GM18505 (cell line): Measurements from ENCODE around the gene CYP4F12.
"Not testable (repeated sequence)": the region's sequence is repeated elsewhere in the genome, so short reads cannot be mapped to it uniquely, and the experiment has no call there.

ENCODE experiments used
- ATAC-seq: cut with Tn5 transposase; IDR thresholded peaks from one replicate; pipeline ENCODE4 v1.9.1; 2021; ENCODE audit not compliant: unreplicated experiment
- POLR2A ChIP-seq: IDR thresholded peaks from 4 replicates; pipeline ENCODE4 v1.6.1; 2011; ENCODE audit warnings: borderline replicate concordance; ENCODE audit not compliant: insufficient read depth, insufficient read length; ENCODE audit errors: extremely low read depth

The CYP4F12 gene

DNA sequence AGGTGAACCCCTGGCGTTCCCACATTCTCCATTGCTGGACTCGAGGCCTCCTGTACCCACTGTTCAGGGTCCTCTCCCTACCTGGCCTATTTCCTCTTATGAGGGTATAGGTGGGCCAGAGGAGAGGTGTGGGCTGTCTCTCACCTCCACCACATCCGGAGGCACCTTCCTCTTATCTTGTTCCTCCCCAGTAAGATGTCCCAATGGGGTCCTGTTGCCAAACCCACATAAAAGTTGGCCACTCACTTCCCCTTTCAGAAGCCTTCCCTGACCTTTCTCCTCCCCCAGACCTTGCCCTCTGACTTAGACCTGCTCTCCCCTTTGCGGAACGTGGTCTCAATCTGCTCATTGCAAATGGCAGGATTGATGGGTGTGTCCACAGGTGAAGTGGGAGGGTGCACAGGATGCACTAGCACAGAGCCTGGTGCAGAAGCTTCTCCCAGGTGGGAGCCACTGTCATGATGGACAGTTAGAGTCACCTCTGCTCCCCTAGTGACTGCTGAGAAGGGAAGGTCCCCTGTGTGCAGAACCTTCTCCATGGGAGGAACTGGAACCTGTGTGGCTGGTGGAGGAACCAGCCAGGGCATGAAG, 30.9 kb upstream of the CYP4F12 start:
- no peak for TF ChIP-seq POLR2A
- no peak for ATAC-seq

DNA sequence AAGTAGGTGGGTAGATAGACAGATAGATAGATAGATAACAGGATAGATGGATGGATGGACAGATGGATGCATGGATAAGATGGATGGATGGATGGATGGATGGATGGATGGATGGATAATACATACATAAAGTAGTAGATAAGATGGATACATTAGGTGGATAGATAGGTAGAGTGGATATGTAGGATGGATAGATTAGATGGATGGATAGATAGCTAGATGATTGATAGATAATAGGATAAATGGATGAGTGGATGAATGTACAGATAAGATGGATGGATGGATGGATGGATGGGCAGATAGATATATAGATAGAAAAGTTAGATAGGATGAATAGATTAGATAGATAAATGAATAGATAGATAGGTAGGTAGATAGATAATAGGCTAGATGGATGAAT, 30.1 kb upstream of the CYP4F12 start:
- no peak for ATAC-seq
- TF ChIP-seq POLR2A: no peak

DNA sequence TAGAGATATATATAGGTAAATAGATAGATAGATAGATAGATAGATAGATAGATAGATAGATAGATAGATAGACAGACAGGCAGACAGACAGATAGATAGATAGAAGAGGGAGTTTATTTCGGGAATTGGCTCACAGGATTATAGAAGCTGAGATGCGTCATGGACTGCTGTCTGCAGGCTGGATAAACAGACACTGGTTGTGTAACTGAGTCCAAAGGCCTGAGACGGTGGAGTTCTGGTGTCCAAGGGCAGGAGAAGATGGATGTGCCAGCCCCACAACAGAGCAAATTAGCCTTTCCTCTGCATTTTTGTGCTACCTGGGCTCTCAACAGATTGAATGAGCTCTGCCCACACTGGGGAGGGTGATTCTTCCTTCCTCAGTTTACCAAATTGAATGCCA, 29.5 kb upstream of the CYP4F12 start:
- no peak for ATAC-seq
- no peak for TF ChIP-seq POLR2A

DNA sequence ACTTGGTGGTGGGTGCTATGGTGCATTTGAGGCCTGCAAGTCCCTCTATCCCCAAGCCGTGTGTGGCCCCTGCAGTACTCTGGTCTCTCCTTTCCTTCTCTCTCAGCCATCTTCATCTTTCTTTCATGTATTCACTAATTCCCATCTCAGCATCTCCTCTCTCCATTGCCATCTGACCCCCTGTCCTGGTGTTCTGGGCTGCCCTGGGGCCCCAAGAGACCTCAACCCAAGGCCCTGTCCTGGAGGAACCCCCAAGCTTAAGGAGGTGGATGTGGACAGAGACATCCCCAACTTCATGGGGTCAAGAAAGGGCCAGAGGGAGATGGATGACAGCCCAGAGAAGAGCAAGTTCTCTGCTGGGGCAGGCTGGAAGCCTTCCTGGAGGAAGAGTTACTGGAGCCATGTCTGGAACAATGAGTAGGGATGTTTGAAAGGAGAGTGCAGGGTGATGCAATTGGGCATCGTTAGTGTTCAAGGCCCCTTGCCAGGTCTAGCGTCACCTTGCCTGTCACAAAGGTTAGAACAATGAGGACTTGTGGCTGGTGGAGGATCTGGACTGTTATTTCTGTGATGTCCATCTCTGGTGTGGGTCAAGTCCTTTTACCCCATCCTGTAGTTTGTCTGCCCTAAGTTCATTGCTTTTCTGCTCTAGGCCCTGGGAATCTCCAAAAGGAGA, 28.7 kb upstream of the CYP4F12 start:
- TF ChIP-seq POLR2A: no peak

DNA sequence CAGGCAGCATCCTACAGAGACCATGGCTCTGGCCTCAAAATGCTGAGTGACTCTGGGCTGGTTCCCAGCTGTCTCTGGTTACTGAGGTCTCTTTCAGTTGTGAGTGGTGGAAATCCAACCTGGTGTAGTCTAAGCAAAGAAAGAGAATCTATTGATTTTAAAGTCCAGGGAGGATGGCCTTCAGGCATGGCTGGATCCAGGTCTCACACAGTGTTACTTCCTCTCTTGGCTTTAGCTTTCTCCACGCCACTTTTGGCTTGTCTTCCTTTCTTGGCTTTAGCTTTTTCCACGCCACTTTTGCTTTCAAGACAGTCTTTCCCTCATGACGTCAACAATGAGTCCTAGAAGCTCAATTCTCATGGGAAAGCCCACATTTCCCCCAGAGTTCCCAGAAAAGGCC, 28.1 kb upstream of the CYP4F12 start:
- TF ChIP-seq POLR2A: no peak
- ATAC-seq: no peak

More for the DNA sequence above, 28.7 kb upstream of the CYP4F12 start:
- no peak for ATAC-seq

DNA sequence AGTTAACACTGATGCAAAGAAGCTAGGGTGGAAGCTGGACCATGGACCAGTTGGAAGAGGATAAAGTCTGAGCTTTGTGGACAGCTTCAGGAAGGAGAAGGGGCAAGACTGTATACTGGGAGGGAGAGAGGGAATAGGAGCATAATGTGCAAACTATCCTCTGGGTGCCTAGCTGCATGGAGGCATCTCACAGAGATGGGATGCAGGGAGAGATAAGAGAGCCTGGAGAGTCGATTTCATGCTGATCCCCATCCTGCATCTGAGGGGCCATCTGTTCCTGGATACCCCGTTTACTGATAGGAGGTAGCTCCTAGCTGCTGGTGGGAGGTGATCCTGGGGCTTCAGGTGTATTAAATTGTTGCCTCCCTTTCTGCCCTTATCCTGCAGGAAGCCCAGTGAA, 23.4 kb upstream of the CYP4F12 start:
- ATAC-seq: no peak
- no peak for TF ChIP-seq POLR2A

DNA sequence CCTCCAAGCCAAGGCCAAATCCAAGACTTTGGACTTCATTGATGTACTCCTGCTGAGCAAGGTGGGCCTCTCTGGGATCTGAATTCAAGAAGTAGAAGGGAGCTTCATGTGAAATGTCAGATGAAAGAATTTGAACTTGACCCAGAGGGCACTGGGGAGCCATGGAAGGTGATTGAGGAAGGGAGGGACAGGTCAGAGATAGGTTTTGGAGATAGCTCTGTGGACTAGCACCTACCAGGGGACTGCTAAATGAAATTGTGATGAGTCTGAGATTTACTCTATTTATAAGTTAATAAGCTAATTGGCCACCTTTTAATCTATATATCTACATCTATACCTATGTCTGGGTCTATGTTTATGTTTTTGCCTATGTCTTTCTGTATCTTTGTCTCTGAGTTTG, 22.8 kb upstream of the CYP4F12 start:
- not testable (repeated sequence) for ATAC-seq

DNA sequence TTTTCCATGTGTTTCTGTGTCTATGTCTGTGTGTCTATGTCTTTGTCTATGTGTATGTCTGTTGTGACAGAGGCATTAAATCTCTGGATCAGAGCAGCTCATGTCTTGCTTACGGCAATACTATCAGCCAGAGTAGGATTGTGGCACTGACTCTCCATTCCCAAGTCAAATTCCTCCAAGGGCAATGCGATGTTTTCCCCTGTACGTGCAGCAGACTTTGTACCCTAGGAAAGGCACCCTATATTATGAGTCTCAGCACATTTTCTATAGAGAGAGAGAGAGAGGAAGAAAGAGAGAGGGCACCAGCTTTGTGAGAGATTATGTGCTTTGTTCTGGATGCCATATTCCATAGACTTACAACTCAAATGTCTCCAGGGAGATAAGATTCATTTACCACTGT, 21.1 kb upstream of the CYP4F12 start:
- no peak for TF ChIP-seq POLR2A
- no peak for ATAC-seq

DNA sequence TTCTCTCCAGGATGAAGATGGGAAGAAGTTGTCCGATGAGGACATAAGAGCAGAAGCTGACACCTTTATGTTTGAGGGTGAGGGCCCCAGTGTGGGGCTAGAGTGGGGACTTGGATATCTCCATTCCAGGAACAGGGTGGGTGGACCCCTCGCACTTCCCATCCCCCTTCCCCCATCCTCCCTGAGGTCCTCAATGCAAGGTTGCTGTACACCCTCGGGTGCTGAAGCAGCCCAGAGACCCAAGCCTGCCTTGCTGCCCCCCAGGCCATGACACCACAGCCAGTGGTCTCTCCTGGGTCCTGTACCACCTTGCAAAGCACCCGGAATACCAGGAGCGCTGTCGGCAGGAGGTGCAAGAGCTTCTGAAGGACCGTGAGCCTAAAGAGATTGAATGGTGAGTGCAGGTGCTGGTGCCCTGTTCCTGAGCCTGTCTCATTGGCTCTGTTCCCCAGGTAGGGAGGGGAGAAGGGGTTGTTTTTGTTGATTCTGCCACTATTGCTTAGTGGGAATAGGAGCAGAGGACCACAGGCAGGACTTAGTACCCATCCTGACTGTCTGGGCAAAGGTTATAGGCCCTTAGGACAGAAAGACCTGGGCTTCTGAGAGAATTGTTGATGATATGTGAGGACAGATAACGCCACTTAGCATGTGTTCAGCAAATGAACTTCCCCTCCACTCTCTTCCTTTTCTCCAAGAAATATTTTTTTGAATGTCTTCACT, 20.2 kb upstream of the CYP4F12 start:
- ATAC-seq: no peak
- TF ChIP-seq POLR2A: no peak

DNA sequence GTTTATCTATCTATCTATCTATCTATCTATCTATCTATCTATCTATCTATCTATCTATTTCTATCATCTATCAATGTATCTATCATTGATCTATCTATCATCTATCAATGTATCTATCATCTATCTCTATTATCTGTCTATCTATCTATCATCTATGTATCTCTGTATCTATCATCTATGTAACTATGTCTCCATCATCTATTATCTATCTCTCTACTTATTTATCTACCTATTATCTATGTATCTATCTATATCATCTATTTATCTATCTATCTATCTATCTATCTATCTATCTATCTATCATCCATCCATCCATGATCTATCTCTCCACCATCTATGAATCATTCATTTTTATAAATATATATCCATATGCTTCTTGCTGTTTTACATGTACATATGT, 16.4 kb upstream of the CYP4F12 start:
- no peak for ATAC-seq
- no peak for TF ChIP-seq POLR2A

DNA sequence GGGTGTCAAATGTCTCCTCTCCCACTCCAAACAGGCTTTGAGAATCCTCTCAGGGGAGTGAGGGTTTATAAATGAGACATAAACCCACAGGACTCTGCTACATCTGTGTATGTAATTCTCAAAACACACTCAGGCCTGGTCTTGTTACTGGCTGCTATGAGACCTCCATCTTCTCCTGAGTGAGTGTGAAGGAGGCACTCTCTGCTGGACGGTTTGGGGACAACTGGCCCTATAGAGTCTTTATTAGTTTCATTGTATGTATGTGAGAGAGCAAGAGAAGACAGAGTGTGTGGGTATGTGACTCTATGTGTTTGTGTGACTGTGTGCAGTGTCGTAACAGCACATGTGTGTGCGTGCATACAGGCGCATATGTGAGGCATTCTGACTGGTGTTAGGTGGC, 9.6 kb upstream of the CYP4F12 start:
- no peak for ATAC-seq

DNA sequence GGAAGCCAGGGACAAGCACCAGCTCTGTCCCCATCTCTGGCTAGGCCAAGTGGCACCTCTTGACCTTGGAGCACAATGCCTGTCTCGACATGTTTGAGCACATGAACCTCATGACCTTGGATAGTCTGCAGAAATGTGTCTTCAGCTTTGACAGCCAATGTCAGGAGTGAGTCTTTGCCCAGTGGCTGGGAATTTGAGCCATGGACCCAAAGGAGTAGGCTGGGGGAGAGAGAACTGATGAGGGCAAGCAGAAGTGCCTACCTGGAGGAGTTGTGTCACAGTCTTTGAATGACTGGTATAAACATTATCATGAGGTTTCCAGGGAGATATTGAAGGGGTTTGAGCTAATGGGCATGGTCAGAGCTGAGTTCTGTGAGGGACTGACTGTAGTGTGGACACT, 6.7 kb upstream of the CYP4F12 start:
- no peak for ATAC-seq
- TF ChIP-seq POLR2A: no peak

More for the DNA sequence above, 9.6 kb upstream of the CYP4F12 start:
- TF ChIP-seq POLR2A: no peak

DNA sequence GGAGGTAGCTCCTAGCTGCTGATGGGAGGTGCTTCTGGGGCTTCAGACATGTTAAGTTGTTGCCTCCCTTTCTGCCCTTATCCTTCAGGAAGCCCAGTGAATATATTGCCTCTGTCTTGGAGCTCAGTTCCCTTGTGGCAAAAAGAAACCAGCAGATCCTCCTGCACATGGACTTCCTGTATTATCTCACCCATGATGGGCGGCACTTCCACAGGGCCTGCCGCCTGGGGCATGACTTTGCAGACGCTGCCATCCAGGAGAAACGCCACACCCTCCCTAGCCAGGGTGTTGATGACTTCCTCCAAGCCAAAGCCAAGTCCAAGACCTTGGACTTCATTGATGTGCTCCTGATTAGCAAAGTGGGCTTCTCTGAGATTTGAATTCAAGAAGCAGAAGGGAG, 6.0 kb upstream of the CYP4F12 start:
- ATAC-seq: no peak
- no peak for TF ChIP-seq POLR2A

DNA sequence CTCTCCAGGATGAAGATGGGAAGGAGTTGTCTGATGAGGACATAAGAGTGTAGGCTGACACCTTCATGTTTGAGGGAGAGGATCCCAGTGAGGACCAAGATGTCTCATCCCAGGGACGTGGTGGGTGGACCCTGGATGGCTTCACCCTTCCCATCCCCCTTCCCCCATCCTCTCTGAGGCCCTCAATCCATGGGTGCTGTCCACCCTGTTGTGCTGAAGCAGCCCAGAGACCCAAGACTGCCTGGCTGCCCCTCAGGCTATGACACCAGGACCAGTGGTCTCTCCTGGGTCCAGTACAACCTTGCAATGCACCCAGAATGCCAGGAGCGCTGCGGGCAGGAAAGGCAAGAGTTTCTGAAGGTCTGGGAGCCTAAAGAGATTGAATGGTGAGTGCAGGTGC, 3.4 kb upstream of the CYP4F12 start:
- TF ChIP-seq POLR2A: no peak
- ATAC-seq: no peak
